NCI-H82 (cell line): ENCODE measurements around the gene MB.

Experiments
- DNase-seq: peaks from one replicate; lab custom pipeline; 2025; lab: John Stamatoyannopoulos, UW

Gene MB

DNA sequence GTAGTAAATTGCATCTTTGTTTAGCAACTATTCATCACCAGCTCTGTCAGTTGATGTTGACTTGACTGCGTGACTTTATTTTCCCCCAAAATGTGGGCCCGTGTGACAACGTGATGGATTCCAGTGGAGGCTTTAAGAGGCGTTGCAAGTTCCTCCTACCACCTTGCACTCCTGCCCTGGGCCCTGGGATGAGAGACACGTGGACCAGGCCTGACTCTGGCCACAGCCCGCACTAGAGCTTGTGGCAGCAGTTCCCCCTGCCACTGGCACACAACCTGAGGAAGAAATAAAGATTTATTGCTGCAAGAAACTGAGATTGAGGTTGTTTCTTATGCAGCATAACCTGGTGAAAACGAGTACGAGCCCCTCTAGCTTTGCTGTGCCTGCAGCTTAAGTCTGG is 44.6 kb downstream of the MB start:
- DNase-seq = no peak

DNA sequence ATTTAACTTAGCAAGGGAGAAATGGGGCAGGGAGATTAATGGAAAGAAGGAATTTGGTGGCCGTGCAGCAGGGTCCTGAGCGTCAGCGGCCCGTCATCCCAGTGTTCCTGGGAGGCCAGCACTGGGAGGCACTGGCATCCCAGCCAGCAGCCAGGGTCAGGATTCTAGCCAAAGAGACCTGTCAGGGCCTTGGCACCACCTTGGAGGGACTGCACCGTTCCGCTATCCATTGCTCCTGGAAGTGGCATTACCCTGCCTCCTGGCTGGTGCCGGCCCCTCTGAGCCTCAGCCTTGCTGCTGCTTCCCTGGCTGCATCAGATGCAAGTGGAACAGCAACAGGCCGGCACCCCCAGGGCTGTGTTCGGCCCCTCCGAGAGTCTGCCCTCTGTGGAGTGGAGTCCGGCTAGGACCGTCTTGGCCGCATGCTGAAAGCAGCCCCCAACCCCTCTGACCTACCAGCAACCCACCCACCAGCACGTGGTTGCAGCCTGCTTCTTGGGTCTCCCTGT is 46.4 kb downstream of the MB start:
- no peak for DNase-seq

GRCh38 chr22:35569916-35570315 is 47.2 kb downstream of the MB start:
- peak; percentile 22 for DNase-seq

DNA sequence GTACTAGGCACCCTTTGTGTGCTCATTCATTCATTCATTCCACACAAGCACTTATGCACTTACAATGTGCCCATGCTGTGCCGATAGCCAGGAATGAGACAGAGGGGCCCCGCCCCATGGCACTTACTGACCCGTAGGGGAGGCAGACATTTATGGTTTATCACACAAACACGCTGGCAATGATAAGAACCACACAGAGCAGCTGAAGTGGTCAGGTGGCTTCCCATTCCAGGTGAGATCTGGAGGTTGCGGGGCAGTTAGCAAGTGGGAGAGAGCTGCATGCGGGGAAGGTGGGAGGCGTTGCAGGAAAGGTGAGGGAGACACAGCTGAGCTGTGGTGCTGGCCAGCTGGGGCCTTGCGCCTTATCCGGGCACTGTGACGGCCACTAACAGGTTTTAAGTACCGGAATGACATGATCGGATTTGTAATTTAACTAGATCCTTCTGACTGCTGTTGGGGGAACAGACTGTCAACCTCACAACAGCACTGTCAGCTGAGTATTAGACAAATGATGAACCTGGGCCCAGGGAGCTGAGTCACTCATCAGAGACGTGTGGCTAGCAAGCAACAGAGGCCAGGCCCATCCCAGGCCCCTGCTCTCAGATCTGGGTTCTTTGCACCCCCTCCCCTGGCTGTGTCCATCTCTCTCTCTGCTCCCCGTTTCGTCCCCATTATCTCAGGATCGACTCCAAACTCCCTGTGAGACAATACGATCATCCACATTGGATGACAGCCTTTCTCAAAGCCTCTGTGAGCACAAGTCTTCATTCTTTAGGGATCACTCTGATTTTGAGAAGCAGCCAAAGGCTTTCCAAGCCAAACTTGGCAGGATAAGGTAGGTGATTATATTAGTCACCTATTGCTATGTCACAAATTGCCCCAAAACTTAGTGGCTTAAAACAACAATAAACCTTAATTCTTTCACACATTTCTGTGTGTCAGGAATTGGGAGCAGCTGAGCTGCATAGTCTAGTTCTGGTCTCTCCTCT is 48.1 kb downstream of the MB start:
- peak; percentile 90 for DNase-seq

- peak; percentile 57 for DNase-seq
Observed at GRCh38 chr22:35567351-35568141, 49.6 kb downstream of the MB start.

GRCh38 chr22:35564975-35565867 is 51.9 kb downstream of the MB start:
- no peak for DNase-seq

GRCh38 chr22:35563211-35563610 is 53.9 kb downstream of the MB start:
- no peak for DNase-seq

DNA sequence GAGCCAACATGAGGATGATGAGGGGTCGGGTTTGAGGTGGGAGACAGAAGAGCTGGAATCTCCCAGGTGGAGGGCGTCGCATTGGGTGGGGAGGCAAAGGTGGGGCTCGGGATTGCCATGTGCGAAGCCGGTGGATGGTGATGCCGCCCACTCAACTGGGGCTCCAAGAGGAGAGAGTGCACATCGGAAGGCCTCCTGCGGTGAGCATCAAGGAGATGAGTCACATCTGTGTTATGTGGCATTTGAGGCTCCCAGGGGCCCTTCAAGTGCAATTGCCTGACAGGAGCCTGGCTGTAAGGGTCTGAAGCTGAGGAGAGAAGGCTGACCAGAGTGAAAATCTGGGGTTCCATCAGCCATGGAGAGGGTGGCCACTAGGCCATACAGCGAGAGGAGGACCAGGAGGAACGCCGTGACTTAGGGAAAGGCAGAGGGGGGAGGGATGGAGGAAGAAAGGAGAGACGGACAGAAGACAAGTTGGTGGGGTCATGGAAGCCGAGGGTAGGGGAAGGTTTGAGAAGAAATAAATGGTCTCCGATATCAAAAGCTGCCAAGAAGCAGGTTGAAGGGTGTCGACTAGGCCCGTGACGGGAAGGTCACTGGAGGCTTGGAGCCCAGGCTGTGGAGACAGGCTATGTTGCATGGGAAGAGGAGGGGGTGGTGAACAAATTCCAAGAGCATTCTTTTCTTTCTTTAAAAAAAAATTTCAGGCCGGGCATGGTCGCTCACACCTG is 55.2 kb downstream of the MB start:
- DNase-seq = no peak

DNA sequence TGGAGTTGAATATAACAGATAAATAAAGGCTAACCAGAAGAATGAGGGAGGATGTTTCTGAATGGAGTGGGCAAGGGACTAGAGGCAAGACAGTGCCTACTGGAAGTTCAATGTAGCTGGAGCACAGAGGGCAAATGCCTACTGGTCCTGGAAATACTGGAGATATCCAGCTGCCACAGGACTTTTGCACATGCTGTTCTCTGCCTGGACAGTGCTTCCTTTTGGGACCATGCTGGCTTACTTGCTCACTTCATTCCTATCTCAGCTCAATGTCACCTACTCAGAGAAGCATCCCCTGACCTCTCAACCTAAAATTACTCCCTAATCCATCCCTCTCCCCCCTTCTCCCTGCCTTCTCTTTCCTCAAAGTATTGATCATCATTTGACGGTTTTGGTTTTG is 56.3 kb downstream of the MB start:
- DNase-seq = no peak

DNA sequence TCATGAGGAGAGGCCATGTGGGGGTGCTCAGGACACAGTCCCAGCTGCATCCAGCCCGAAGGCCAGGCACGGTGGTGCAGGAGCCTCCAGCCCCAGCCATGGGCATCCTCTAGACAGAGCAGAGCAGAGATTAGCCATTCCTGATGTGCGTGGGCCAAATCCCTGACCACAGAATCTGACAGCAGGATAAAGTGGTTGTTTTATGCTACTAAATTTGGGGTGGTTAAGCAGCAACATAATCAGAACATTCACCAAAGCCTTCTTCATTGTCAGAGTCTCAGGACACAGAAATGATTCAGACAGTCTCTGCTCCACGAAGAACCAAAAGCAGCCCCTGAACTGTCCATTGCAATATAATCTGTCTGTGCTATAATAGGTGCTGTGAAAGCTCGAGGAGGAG is 56.8 kb downstream of the MB start:
- no peak for DNase-seq

GRCh38 chr22:35559354-35560005 is 57.6 kb downstream of the MB start:
- no peak for DNase-seq

DNA sequence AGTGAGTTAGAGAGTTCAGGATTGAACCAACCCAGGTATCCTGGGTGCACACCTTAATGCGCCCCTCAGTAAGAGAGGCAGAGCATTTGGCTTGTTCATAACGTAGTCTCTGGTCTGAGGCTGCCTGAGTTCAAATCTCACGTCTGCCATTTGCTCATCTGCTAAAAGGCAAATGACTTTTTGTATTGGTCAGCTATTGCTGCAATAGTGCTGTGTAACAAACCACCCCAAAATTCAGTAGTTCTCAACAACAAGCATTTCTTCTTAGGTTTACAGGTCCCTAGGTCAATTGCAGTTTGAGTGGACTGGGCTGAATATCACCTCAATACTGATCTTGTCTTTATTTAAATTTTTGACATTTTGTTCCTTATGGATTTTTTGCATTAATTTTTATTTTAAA is 58.4 kb downstream of the MB start:
- DNase-seq = no peak

GRCh38 chr22:35558031-35558430 is 59.1 kb downstream of the MB start:
- DNase-seq = no peak
